ENCODE results near the gene TMEM72.

TMEM72 gene

GRCh38 chr10:44966816-44967509, 55.8 kb downstream of the TMEM72 start:
- TF ChIP-seq CTCF (IDR thresholded peaks at IDR 0.05; ENCODE audit: extremely low read depth, missing control alignments): no peak

GRCh38 chr10:44967616-44968015, 56.5 kb downstream of the TMEM72 start:
- TF ChIP-seq CTCF (IDR thresholded peaks at IDR 0.05; ENCODE audit: extremely low read depth, missing control alignments): no peak
- no peak for DNase-seq (ENCODE audit: low spot score)

More at GRCh38 chr10:44966816-44967509, 55.8 kb downstream of the TMEM72 start:
- DNase-seq (ENCODE audit: low spot score): no peak

GRCh38 chr10:44968091-44968490, 57.0 kb downstream of the TMEM72 start:
- TF ChIP-seq CTCF (IDR thresholded peaks at IDR 0.05; ENCODE audit: extremely low read depth, missing control alignments): no peak
- DNase-seq (ENCODE audit: low spot score): no peak

- TF ChIP-seq CTCF (IDR thresholded peaks at IDR 0.05; ENCODE audit: extremely low read depth, missing control alignments): no peak
- DNase-seq (ENCODE audit: low spot score): no peak
These were observed 57.6 kb downstream of the TMEM72 start for GRCh38 chr10:44968500-44969400.

GRCh38 chr10:44969854-44970253, 58.7 kb downstream of the TMEM72 start:
- no peak for DNase-seq (ENCODE audit: low spot score)
- TF ChIP-seq CTCF (IDR thresholded peaks at IDR 0.05; ENCODE audit: extremely low read depth, missing control alignments): no peak

GRCh38 chr10:44970812-44971395, 59.8 kb downstream of the TMEM72 start:
- no peak for DNase-seq (ENCODE audit: low spot score)
- no peak for TF ChIP-seq CTCF (IDR thresholded peaks at IDR 0.05; ENCODE audit: extremely low read depth, missing control alignments)

GRCh38 chr10:44971434-44971833, 60.3 kb downstream of the TMEM72 start:
- no peak for TF ChIP-seq CTCF (IDR thresholded peaks at IDR 0.05; ENCODE audit: extremely low read depth, missing control alignments)
- DNase-seq (ENCODE audit: low spot score): no peak

All from GM20000 (cell line).